ENCODE measurements around the gene PSMD9.
"Not testable (repeated sequence)": the region's sequence is repeated elsewhere in the genome, so short reads cannot be mapped to it uniquely, and the experiment has no call there.

Gene PSMD9

GRCh38 chr12:121874071-121874470, 14.5 kb upstream of the PSMD9 start:
- DNase-seq: no peak

GRCh38 chr12:121875582-121875981, 13.0 kb upstream of the PSMD9 start:
- no peak for DNase-seq

- DNase-seq: not testable (repeated sequence)
Observed at GRCh38 chr12:121876080-121876447, 12.5 kb upstream of the PSMD9 start.

GRCh38 chr12:121883315-121883660, 5.3 kb upstream of the PSMD9 start:
- no peak for DNase-seq

- DNase-seq: not testable (repeated sequence)
Observed at GRCh38 chr12:121885129-121885528, 3.5 kb upstream of the PSMD9 start.

GRCh38 chr12:121888083-121888477, 510 bp upstream of the PSMD9 start:
- DNase-seq: no peak

- DNase-seq: no peak
Observed at GRCh38 chr12:121889274-121889624, 659 bp downstream of the PSMD9 start.

GRCh38 chr12:121889661-121890060, 1.1 kb downstream of the PSMD9 start:
- not testable (repeated sequence) for DNase-seq

- no peak for DNase-seq
Observed at GRCh38 chr12:121892673-121893561, 4.3 kb downstream of the PSMD9 start.

- DNase-seq: no peak
Observed at GRCh38 chr12:121893961-121894460, 5.4 kb downstream of the PSMD9 start.

- DNase-seq: no peak
Observed at GRCh38 chr12:121894633-121895032, 6.0 kb downstream of the PSMD9 start.

- no peak for DNase-seq
Observed at GRCh38 chr12:121898287-121898686, 9.7 kb downstream of the PSMD9 start.

- no peak for DNase-seq
Observed at GRCh38 chr12:121899590-121899989, 11.0 kb downstream of the PSMD9 start.

GRCh38 chr12:121903202-121903601, 14.6 kb downstream of the PSMD9 start:
- DNase-seq: no peak

- no peak for DNase-seq
Observed at GRCh38 chr12:121905746-121906145, 17.2 kb downstream of the PSMD9 start.

GRCh38 chr12:121908702-121909101, 20.1 kb downstream of the PSMD9 start:
- no peak for DNase-seq

GRCh38 chr12:121911824-121912585, 23.4 kb downstream of the PSMD9 start:
- no peak for DNase-seq

GRCh38 chr12:121915841-121916321, 27.3 kb downstream of the PSMD9 start:
- no peak for DNase-seq

GRCh38 chr12:121916719-121917118, 28.1 kb downstream of the PSMD9 start:
- DNase-seq: no peak

- peak; percentile 83 to 96 (median 90) for DNase-seq
Observed at GRCh38 chr12:121917950-121918678, 29.5 kb downstream of the PSMD9 start, which contains the start of gene CFAP251. TSS of gene CFAP251 (plus strand) at chr12:121918592. CDS start at chr12:121921306, 2,714 bp downstream.

- no peak for DNase-seq
Observed at GRCh38 chr12:121918679-121919038, 30.1 kb downstream of the PSMD9 start.

GRCh38 chr12:121921066-121921465, 32.5 kb downstream of the PSMD9 start:
- DNase-seq: no peak

GRCh38 chr12:121925358-121925695, 36.7 kb downstream of the PSMD9 start:
- DNase-seq: no peak
